Measurements from ENCODE around the gene MREG.

The MREG gene

DNA sequence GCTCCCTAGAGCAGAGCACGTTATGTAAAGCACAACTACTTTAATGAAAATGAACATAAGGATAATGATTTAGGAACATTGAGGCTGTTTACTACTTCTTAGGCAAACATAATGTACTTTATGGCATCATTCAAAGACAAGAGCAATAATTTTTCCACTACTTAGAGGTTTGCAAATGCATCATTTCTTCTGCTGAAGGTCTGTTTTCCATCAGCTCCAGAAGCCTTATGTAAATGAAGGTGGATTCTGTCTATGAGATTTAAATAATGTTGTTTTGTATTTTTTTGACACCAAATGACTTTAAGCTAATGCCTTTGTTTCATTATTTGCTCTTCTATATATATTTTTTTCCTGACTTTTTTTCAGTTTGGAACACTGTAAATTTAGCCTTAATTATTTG, 28.1 kb downstream of the MREG start:
- Histone ChIP-seq H3K4me1 (ENCODE audit: insufficient read depth, low read length) (no peaks in the 10 kb centered on the region), H3K27ac (ENCODE audit: low read depth, low read length) (no peak overlapping the region), H3K4me3 (ENCODE audit: low read length) (no peak overlapping the region), H3K27me3 (ENCODE audit: insufficient read depth, low read length) (no peaks in the 10 kb centered on the region), H3K36me3 (ENCODE audit: insufficient read depth, low read length) (peaks cover 44% of the 10 kb centered on the region), H3K9ac (ENCODE audit: low read depth, low read length) (no peak overlapping the region), H3K9me3 (ENCODE audit: insufficient read depth, low read depth, low read length) (peaks cover 14% of the 10 kb centered on the region; the same call in 1 of the 2 replicates)
- WGBS = no CpG with 5 or more reads among the region's 1 CpG

- H3K4me3 ChIP-seq (ENCODE audit: low read length) = no peak overlapping the region
- peaks cover 44% of the 10 kb centered on the region for H3K36me3 ChIP-seq (ENCODE audit: insufficient read depth, low read length)
- H3K27me3 ChIP-seq (ENCODE audit: insufficient read depth, low read length) = no peaks in the 10 kb centered on the region
- H3K27ac ChIP-seq (ENCODE audit: low read depth, low read length) = no peak overlapping the region
- WGBS = 97% methylated on average over 2 of the region's 2 CpGs
- no peak overlapping the region for H3K9ac ChIP-seq (ENCODE audit: low read depth, low read length)
- H3K4me1 ChIP-seq (ENCODE audit: insufficient read depth, low read length) = no peaks in the 10 kb centered on the region
- peaks cover 14% of the 10 kb centered on the region; the same call in 1 of the 2 replicates for H3K9me3 ChIP-seq (ENCODE audit: insufficient read depth, low read depth, low read length)
Observed at GRCh38 chr2:215984661-215985060, 28.7 kb downstream of the MREG start.

GRCh38 chr2:215983581-215984351, 29.6 kb downstream of the MREG start:
- H3K9ac ChIP-seq (ENCODE audit: low read depth, low read length) = no peak overlapping the region
- H3K27ac ChIP-seq (ENCODE audit: low read depth, low read length) = no peak overlapping the region
- peaks cover 40% of the 10 kb centered on the region for H3K36me3 ChIP-seq (ENCODE audit: insufficient read depth, low read length)
- WGBS = 88% methylated on average over 2 of the region's 2 CpGs
- H3K27me3 ChIP-seq (ENCODE audit: insufficient read depth, low read length) = no peaks in the 10 kb centered on the region
- H3K9me3 ChIP-seq (ENCODE audit: insufficient read depth, low read depth, low read length) = peaks cover 14% of the 10 kb centered on the region; the same call in 1 of the 2 replicates
- no peaks in the 10 kb centered on the region for H3K4me1 ChIP-seq (ENCODE audit: insufficient read depth, low read length)
- H3K4me3 ChIP-seq (ENCODE audit: low read length) = no peak overlapping the region

GRCh38 chr2:215982465-215982875, 30.9 kb downstream of the MREG start:
- Histone ChIP-seq H3K36me3 (ENCODE audit: insufficient read depth, low read length) (peaks cover 36% of the 10 kb centered on the region), H3K4me1 (ENCODE audit: insufficient read depth, low read length) (no peaks in the 10 kb centered on the region), H3K4me3 (ENCODE audit: low read length) (no peak overlapping the region), H3K9me3 (ENCODE audit: insufficient read depth, low read depth, low read length) (peaks cover 14% of the 10 kb centered on the region; the same call in 1 of the 2 replicates), H3K27ac (ENCODE audit: low read depth, low read length) (no peak overlapping the region), H3K27me3 (ENCODE audit: insufficient read depth, low read length) (no peaks in the 10 kb centered on the region), H3K9ac (ENCODE audit: low read depth, low read length) (no peak overlapping the region)
- WGBS = 95% methylated on average over 5 of the region's 6 CpGs

DNA sequence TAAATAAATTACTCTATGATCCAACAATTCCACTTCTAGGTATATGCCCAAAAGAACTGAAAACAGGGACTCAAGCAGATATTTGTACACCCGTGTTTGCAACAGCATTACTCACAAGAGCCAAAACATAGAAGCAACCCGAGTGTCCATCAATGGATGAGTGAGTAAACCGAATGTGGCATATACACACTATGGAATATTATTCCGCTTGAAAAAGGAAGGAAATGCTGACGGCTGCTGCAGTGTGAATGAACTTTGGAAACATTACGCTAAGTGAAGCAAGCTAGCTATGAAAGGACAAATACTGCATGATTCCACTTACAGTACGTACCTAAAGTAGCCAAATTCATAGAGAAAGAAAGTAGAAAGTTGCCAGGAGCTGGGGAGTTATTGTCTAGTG, 32.2 kb downstream of the MREG start:
- no peaks in the 10 kb centered on the region for H3K27me3 ChIP-seq (ENCODE audit: insufficient read depth, low read length)
- H3K4me3 ChIP-seq (ENCODE audit: low read length) = no peak overlapping the region
- peaks cover 28% of the 10 kb centered on the region for H3K36me3 ChIP-seq (ENCODE audit: insufficient read depth, low read length)
- 95% methylated on average over 7 of the region's 7 CpGs for WGBS
- H3K9ac ChIP-seq (ENCODE audit: low read depth, low read length) = no peak overlapping the region
- no peaks in the 10 kb centered on the region for H3K4me1 ChIP-seq (ENCODE audit: insufficient read depth, low read length)
- peaks cover 11% of the 10 kb centered on the region; the same call in 1 of the 2 replicates for H3K9me3 ChIP-seq (ENCODE audit: insufficient read depth, low read depth, low read length)
- no peak overlapping the region for H3K27ac ChIP-seq (ENCODE audit: low read depth, low read length)

DNA sequence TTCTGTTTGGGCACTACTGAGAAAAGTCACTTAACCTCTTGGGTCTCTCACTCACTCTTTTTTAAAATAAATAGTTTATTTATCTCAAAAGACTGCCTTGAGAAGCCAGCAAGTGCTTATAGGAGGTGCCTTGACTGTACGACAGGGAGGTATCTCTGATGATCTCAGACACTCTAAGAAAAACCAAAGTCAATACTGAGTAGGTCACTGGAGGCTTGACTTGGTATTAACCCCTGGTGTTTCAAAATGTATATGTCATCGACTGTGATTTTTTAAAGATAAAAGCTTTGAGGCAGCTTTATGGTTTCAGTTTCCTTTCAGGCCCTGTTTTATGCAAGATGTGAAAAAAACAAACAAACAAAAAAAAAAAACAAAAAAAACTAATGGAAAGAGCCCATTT, 33.7 kb downstream of the MREG start:
- Histone ChIP-seq H3K27ac (ENCODE audit: low read depth, low read length) (no peak overlapping the region), H3K9ac (ENCODE audit: low read depth, low read length) (no peak overlapping the region), H3K36me3 (ENCODE audit: insufficient read depth, low read length) (peaks cover 16% of the 10 kb centered on the region), H3K4me1 (ENCODE audit: insufficient read depth, low read length) (peaks cover under 1% of the 10 kb centered on the region; the same call in 1 of the 2 replicates), H3K4me3 (ENCODE audit: low read length) (no peak overlapping the region), H3K27me3 (ENCODE audit: insufficient read depth, low read length) (no peaks in the 10 kb centered on the region), H3K9me3 (ENCODE audit: insufficient read depth, low read depth, low read length) (peaks cover 3% of the 10 kb centered on the region; the same call in 1 of the 2 replicates)
- WGBS = 93% methylated on average over 2 of the region's 2 CpGs

DNA sequence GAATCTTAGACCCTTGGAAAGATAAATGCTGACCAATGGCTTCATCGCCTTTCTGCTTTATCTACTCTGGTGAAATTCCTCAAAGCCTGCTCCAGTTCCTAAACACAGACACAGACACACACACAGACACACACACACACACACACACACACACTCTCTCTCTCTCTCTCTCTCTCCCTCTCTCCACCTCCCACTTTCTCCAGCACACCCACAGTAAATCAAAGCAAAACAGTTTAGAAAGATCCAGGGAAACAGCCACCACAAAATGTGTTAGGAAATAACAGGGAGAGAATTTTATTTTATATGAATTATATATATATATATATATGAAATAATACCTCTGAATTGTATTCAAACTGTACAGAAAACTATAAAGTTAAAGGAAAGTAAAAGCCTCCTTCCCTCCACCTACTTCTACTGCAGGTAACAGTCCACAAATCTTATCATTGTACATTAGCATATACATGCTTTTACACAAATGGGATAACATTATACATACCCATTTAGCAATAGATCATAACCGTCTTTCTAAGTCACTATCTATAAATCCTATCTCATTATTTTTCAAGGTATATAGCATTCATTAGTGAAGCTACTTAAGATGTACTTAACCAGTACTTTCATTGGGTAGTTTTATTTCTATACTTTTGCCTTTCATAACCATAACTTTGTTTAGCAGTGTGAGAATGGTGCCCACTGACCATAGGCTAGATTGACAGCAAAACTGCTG, 38.5 kb downstream of the MREG start:
- H3K4me1 ChIP-seq (ENCODE audit: insufficient read depth, low read length) = peaks cover 15% of the 10 kb centered on the region

GRCh38 chr2:215973954-215974699, 39.2 kb downstream of the MREG start:
- Histone ChIP-seq H3K27ac (ENCODE audit: low read depth, low read length) (no peak overlapping the region), H3K9me3 (ENCODE audit: insufficient read depth, low read depth, low read length) (no peaks in the 10 kb centered on the region), H3K9ac (ENCODE audit: low read depth, low read length) (no peak overlapping the region), H3K27me3 (ENCODE audit: insufficient read depth, low read length) (no peaks in the 10 kb centered on the region), H3K4me1 (ENCODE audit: insufficient read depth, low read length) (peaks cover 15% of the 10 kb centered on the region), H3K4me3 (ENCODE audit: low read length) (no peak overlapping the region), H3K36me3 (ENCODE audit: insufficient read depth, low read length) (no peaks in the 10 kb centered on the region; the same call in 1 of the 2 replicates)
- 88% methylated on average over 6 of the region's 6 CpGs for WGBS

More for the DNA sequence above, 38.5 kb downstream of the MREG start:
- H3K9me3 ChIP-seq (ENCODE audit: insufficient read depth, low read depth, low read length) = no peaks in the 10 kb centered on the region
- 90% methylated on average over 2 of the region's 2 CpGs for WGBS
- no peak overlapping the region for H3K27ac ChIP-seq (ENCODE audit: low read depth, low read length)
- H3K9ac ChIP-seq (ENCODE audit: low read depth, low read length) = no peak overlapping the region
- no peaks in the 10 kb centered on the region for H3K27me3 ChIP-seq (ENCODE audit: insufficient read depth, low read length)
- peaks cover under 1% of the 10 kb centered on the region; the same call in 1 of the 2 replicates for H3K36me3 ChIP-seq (ENCODE audit: insufficient read depth, low read length)
- no peak overlapping the region for H3K4me3 ChIP-seq (ENCODE audit: low read length)

DNA sequence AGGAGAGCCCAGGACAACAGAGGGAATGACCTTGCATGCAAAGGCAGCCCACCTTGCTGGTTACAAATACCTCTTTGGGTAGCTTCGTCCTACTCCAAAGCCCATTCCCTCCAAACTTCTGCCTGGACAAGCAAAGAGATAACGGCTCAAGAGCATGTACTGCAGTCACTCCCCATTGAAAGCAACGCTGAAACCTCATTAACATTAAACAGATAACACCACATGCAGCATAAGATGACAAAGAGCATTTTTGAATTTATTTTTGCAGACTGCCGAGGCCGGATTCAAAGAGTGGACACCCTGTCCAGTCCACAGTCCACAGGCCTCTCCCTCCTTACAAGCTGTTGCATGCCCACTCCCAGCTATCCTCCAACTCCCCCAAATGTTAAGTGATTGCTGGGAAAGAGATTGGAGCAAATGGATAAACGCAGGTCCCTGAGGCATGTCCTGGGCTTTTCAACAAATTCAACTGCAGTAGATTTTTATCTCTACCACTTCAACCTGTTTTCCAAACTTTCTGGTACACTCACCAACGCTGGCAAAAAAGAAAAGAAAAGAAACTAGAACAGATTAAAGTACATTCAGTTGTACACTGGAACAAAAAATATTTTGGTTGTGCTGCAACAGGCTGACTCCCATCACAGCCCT, 40.1 kb downstream of the MREG start:
- no peaks in the 10 kb centered on the region for H3K27me3 ChIP-seq (ENCODE audit: insufficient read depth, low read length)
- no peak overlapping the region for H3K27ac ChIP-seq (ENCODE audit: low read depth, low read length)
- 74% methylated on average over 6 of the region's 7 CpGs for WGBS
- no peak overlapping the region; the same call in 1 of the 2 replicates for H3K9ac ChIP-seq (ENCODE audit: low read depth, low read length)
- H3K9me3 ChIP-seq (ENCODE audit: insufficient read depth, low read depth, low read length) = no peaks in the 10 kb centered on the region
- no peaks in the 10 kb centered on the region; the same call in 1 of the 2 replicates for H3K36me3 ChIP-seq (ENCODE audit: insufficient read depth, low read length)
- H3K4me3 ChIP-seq (ENCODE audit: low read length) = no peak overlapping the region
- H3K4me1 ChIP-seq (ENCODE audit: insufficient read depth, low read length) = peaks cover 15% of the 10 kb centered on the region

GRCh38 chr2:215971671-215972070, 41.7 kb downstream of the MREG start:
- 93% methylated on average over 5 of the region's 5 CpGs for WGBS
- H3K9me3 ChIP-seq (ENCODE audit: insufficient read depth, low read depth, low read length) = no peaks in the 10 kb centered on the region
- H3K9ac ChIP-seq (ENCODE audit: low read depth, low read length) = no peak overlapping the region
- no peak overlapping the region for H3K4me3 ChIP-seq (ENCODE audit: low read length)
- H3K4me1 ChIP-seq (ENCODE audit: insufficient read depth, low read length) = peaks cover 15% of the 10 kb centered on the region
- no peaks in the 10 kb centered on the region; the same call in 1 of the 2 replicates for H3K36me3 ChIP-seq (ENCODE audit: insufficient read depth, low read length)
- no peak overlapping the region for H3K27ac ChIP-seq (ENCODE audit: low read depth, low read length)
- no peaks in the 10 kb centered on the region for H3K27me3 ChIP-seq (ENCODE audit: insufficient read depth, low read length)

Measured in HUES64 (cell line).